ENCODE results near the gene ARL15.
A peak's percentile ranks its signal among the peaks of the same experiment; 100 is the strongest.

Gene ARL15

GRCh38 chr5:54171645-54172384 is 138.6 kb downstream of the ARL15 start:
- Histone ChIP-seq H3K27ac (replicated peaks) (no peak overlapping the region), H3K4me3 (replicated peaks; ENCODE audit: insufficient read depth, low read length) (no peak overlapping the region), H3K27me3 (ENCODE audit: insufficient read depth, poor library complexity, severe bottlenecking) (no peaks in the 10 kb centered on the region)
- TF ChIP-seq CTCF (IDR thresholded peaks at IDR 0.05; ENCODE audit: insufficient read depth, low read length) (no peak), POLR2AphosphoS5 (IDR thresholded peaks at IDR 0.05; ENCODE audit: low read depth) (peak; percentile 62)
- DNase-seq (ENCODE audit: low read depth in 1 of 2, low spot score in 1 of 2) = peak in 1 of 2 experiments; percentile 31

- Histone ChIP-seq H3K27ac (replicated peaks) (no peak overlapping the region), H3K27me3 (ENCODE audit: insufficient read depth, poor library complexity, severe bottlenecking) (no peaks in the 10 kb centered on the region), H3K4me3 (replicated peaks; ENCODE audit: insufficient read depth, low read length) (no peak overlapping the region)
- DNase-seq (ENCODE audit: low read depth in 1 of 2, low spot score in 1 of 2) = no peak
- TF ChIP-seq POLR2AphosphoS5 (IDR thresholded peaks at IDR 0.05; ENCODE audit: low read depth) = no peak
- no peak for TF ChIP-seq CTCF (IDR thresholded peaks at IDR 0.05; ENCODE audit: insufficient read depth, low read length)
- no peak for TF ChIP-seq SPI1 (IDR thresholded peaks at IDR 0.05; ENCODE audit: borderline replicate concordance, low read depth)
- no peak for TF ChIP-seq REST (IDR thresholded peaks at IDR 0.05; ENCODE audit: insufficient replicate concordance, low read depth)
- no peak for TF ChIP-seq GABPA (IDR thresholded peaks at IDR 0.05; ENCODE audit: low read depth)
Measured at GRCh38 chr5:54165687-54166086, 144.7 kb downstream of the ARL15 start.

- DNase-seq (ENCODE audit: low read depth in 1 of 2, low spot score in 1 of 2) = no peak
- TF ChIP-seq POLR2AphosphoS5 (IDR thresholded peaks at IDR 0.05; ENCODE audit: low read depth) = no peak
- no peak for TF ChIP-seq SPI1 (IDR thresholded peaks at IDR 0.05; ENCODE audit: borderline replicate concordance, low read depth)
- no peak for TF ChIP-seq GABPA (IDR thresholded peaks at IDR 0.05; ENCODE audit: low read depth)
- no peak for TF ChIP-seq REST (IDR thresholded peaks at IDR 0.05; ENCODE audit: insufficient replicate concordance, low read depth)
- TF ChIP-seq CTCF (IDR thresholded peaks at IDR 0.05; ENCODE audit: insufficient read depth, low read length) = no peak
- Histone ChIP-seq H3K27me3 (ENCODE audit: insufficient read depth, poor library complexity, severe bottlenecking) (no peaks in the 10 kb centered on the region), H3K4me3 (replicated peaks; ENCODE audit: insufficient read depth, low read length) (no peak overlapping the region), H3K27ac (replicated peaks) (no peak overlapping the region)
Measured at GRCh38 chr5:54162184-54162583, 148.2 kb downstream of the ARL15 start.

GRCh38 chr5:54160329-54160728 is 150.0 kb downstream of the ARL15 start:
- H3K27ac ChIP-seq (replicated peaks) = no peak overlapping the region
- no peak for TF ChIP-seq CTCF (IDR thresholded peaks at IDR 0.05; ENCODE audit: insufficient read depth, low read length)
- no peak for TF ChIP-seq GABPA (IDR thresholded peaks at IDR 0.05; ENCODE audit: low read depth)
- no peak for TF ChIP-seq POLR2AphosphoS5 (IDR thresholded peaks at IDR 0.05; ENCODE audit: low read depth)
- TF ChIP-seq SPI1 (IDR thresholded peaks at IDR 0.05; ENCODE audit: borderline replicate concordance, low read depth) = no peak
- TF ChIP-seq REST (IDR thresholded peaks at IDR 0.05; ENCODE audit: insufficient replicate concordance, low read depth) = no peak
- H3K27me3 ChIP-seq (ENCODE audit: insufficient read depth, poor library complexity, severe bottlenecking) = no peaks in the 10 kb centered on the region
- H3K4me3 ChIP-seq (replicated peaks; ENCODE audit: insufficient read depth, low read length) = no peak overlapping the region
- no peak for DNase-seq (ENCODE audit: low read depth in 1 of 2, low spot score in 1 of 2)
